GM12874 (cell line): Measurements from ENCODE around the gene NEMP2.

ENCODE experiments used
- TF ChIP-seq, protein P1 (sequence below): IDR thresholded peaks from 2 replicates; pipeline ENCODE4 v1.5.1; 2011; ENCODE audit warnings: low read depth, mild to moderate bottlenecking, control low read depth, low read length, moderate library complexity; ENCODE audit not compliant: insufficient read depth

NEMP2 gene

DNA sequence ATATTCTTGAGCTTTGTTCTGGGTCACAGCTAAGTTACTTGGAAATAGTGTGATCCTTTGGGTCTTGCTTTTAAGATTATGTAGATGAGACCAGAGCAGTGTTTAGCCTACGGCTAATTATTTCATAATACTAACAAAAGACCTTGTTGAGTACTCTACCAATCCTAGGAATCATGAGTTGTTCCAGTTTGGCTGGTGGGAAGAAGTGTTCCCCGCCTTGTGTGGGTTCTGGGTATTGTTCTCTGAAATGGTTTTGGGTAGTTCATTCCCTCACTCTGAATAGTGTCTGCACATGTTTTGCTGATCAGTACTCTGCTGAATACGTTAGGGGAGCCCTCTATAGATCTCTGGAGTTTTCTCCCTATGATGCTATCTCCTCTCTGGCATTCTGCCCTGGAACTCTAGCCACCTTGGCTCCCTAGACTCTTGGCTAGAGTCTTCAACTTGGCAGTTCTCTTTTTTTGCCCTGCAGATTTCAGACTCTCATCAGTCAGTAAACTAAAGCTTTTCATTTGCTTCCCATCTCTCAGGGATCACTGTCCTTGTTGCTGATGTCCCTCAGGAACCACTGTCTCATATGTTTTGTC is 48.4 kb downstream of the NEMP2 start:
- TF ChIP-seq, protein P1, sequence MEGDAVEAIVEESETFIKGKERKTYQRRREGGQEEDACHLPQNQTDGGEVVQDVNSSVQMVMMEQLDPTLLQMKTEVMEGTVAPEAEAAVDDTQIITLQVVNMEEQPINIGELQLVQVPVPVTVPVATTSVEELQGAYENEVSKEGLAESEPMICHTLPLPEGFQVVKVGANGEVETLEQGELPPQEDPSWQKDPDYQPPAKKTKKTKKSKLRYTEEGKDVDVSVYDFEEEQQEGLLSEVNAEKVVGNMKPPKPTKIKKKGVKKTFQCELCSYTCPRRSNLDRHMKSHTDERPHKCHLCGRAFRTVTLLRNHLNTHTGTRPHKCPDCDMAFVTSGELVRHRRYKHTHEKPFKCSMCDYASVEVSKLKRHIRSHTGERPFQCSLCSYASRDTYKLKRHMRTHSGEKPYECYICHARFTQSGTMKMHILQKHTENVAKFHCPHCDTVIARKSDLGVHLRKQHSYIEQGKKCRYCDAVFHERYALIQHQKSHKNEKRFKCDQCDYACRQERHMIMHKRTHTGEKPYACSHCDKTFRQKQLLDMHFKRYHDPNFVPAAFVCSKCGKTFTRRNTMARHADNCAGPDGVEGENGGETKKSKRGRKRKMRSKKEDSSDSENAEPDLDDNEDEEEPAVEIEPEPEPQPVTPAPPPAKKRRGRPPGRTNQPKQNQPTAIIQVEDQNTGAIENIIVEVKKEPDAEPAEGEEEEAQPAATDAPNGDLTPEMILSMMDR: no peak

DNA sequence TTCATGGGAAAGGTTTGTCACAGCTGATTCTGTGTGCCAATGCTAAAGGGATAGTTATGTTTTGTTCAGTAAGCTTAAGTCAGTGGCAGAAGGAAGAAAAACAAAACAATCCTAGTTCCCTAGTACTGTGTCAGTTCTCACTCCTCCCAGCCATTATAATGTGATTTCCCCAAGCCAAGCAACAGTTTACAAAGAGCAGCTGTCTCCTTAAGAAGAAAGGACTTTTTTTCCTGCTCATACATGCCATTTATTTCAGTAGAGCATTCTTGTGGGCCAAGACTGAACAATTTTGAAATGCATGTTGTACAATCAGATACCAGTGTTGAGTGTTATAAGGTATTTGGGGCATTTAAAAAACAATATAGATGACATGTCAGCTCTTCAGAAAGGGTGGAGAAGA is 52.1 kb downstream of the NEMP2 start:
- TF ChIP-seq, protein P1: no peak

DNA sequence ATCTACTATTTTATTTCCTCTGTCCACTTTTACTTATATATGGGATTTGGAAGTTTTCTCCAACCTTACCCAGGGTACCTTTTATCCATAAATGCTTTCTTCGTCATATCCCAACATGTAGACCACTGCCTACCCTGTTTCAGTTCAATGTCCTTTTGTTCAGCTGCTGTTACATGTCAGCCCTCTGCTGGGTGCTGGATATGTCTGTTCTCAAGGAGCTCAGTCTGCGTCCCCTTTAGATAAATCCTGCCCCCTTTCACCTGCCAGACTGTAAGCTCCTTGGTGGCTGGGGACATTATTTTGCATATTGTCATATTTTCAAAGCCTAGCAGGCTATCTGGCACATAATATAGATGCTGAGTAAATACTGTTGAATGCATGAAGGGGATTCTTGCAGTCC is 53.2 kb downstream of the NEMP2 start:
- TF ChIP-seq, protein P1: no peak

DNA sequence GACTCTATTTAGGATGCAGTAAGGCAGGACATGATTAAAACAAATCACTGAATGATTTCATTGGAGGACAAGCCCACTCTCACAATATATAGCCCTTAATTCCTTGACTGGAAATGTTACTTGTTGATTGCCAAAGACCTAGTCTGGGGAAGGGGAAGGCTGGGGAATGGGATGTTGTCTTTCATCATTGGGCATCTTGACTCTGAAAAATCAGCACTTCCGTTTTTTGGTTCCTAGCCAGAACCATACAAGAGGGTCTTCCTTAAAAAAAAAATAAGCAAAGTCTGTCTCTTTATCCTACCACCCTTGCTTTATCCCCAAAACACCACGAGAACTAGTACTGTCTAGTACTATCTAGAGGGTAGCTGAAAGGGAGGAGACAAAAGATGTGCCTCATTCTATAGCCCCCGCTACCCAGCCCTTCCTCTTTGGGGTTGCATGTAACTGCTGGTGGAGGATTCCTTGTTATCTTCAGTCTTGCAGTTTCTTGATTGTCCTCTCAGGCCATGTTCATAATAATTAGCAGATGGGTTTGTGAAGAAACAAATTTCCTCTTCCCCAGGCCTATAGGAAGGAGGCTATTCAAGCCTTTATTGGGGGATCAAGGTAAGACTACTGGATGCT is 55.8 kb downstream of the NEMP2 start:
- TF ChIP-seq, protein P1: no peak

DNA sequence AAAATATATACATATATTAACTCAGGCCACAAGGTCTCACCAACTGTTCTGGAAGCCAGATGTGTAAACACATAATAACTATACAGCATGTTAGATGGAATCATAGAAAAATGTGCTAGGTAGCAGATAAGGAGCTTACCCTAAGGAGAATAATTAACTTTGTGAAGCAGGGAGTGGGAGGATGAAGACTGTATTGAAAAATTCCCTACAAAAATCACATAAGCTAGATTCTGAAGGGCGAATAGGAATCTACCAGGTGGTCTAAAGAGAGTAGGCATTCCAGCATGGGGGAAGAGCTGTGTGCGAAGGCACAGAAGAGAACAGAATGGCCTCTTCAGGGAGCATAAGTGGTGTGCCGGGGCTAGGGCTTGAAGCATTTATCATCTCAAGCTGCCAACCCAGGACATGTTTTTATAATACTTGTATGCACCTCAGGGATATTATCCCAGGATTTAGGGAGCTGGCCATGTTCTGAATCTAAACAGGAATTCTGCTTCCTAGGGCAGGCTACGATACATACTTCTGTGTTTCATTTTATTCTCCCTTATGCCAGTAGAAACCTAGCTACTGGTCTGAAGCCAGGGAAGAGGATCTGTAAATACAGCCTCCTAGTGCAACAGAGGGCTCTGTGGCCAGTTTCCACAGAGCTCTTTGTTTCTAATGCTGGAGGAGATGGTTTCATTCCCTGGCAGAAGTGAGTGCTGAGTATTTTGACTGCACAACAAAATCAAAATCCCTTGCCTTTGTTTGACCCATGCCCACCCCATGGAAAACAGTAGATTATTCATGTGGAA is 56.7 kb downstream of the NEMP2 start:
- TF ChIP-seq, protein P1: no peak

DNA sequence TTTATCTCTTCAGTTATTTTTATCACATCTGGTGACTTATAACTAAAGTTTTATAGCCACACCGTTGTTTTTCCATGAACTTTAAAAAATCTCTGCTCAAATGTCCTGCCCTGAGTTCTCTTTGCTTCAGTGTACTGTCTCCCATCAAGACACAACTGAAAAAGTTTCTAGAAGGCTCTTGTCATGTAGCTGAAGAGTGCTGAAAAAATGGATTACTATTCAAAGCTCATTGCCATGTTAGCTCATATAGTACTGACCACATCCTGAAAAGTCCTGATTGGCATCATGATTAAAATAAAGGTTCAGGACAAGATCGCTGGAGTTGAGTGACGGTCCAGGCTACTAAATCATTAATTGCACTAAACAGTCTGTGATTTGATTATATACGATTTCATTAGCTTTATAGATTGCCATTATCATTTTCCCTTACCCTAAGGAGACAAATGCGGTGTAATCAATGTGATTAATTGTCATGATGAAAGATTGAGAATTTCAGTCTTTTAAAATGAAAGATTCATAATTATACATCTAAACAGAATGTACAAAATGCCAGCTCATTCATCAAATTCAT is 64.2 kb downstream of the NEMP2 start:
- TF ChIP-seq, protein P1: no peak

DNA sequence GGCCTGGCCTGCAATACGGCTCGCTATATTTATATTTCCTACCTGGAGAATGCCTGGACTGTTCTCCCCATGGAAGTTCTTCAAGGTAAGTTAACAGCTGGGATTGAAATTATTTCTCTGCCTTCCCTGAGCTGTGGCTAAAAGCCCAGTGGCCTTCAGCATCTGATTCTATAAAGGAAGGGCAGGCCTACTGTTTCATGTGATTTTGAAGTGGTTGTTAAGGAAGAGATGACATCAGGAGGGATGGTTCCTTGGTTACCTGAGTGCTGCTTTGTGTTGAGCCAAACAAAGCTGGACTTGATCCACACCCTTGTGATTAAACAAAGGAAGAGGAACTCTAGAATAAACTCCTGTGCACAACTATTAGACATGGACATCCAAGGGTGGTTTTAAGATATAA is 64.8 kb downstream of the NEMP2 start:
- TF ChIP-seq, protein P1: no peak
